H9 (cell line): ENCODE data around the gene SETDB1. TPM values are rescaled to one million over a fixed set of nuclear protein-coding genes. Genes with fewer than 3 reads are reported as not detected.
A peak's percentile ranks its signal among the peaks of the same experiment; 100 is the strongest.

Experiments used
- DNase-seq: peaks from one replicate; pipeline ENCODE4 v3.0.0-alpha.2; 2017
- H2AFZ ChIP-seq: one replicate; pipeline ENCODE4 v1.6.1; 2013; ENCODE audit warnings: mild to moderate bottlenecking, low read length, control low read depth, moderate library complexity
- H2AK5ac ChIP-seq: 2 replicates; pipeline ENCODE4 v1.6.1; 2013; ENCODE audit warnings: low read length, control low read depth, mixed read lengths; ENCODE audit not compliant: insufficient read length
- H2BK120ac ChIP-seq: one replicate; pipeline ENCODE4 v1.6.1; 2013; ENCODE audit warnings: low read depth, mild to moderate bottlenecking, low read length, control low read depth, inconsistent platforms; ENCODE audit not compliant: poor library complexity, severe bottlenecking
- H2BK12ac ChIP-seq: 2 replicates; pipeline ENCODE4 v1.6.1; 2013; ENCODE audit warnings: low read length, control low read depth, mixed read lengths, low read depth; ENCODE audit not compliant: insufficient read length
- H2BK15ac ChIP-seq: 2 replicates; pipeline ENCODE4 v1.6.1; 2013; ENCODE audit warnings: low read depth, low read length, control low read depth
- H2BK20ac ChIP-seq: one replicate; pipeline ENCODE4 v1.6.1; 2013; ENCODE audit warnings: low read depth, mild to moderate bottlenecking, low read length, control low read depth, inconsistent platforms; ENCODE audit not compliant: poor library complexity, severe bottlenecking
- H2BK5ac ChIP-seq: 2 replicates; pipeline ENCODE4 v1.6.1; 2013; ENCODE audit warnings: low read length, control low read depth, mixed read lengths; ENCODE audit not compliant: insufficient read length
- H3K14ac ChIP-seq: 2 replicates; pipeline ENCODE4 v1.6.1; 2013; ENCODE audit warnings: low read length, control low read depth; ENCODE audit not compliant: insufficient read depth
- H3K18ac ChIP-seq: 2 replicates; pipeline ENCODE4 v1.6.1; 2013; ENCODE audit warnings: low read depth, mild to moderate bottlenecking, mixed read lengths, low read length, control low read depth; ENCODE audit not compliant: insufficient read length
- H3K23ac ChIP-seq: 2 replicates; pipeline ENCODE4 v1.6.1; 2013; ENCODE audit warnings: low read length, control low read depth, mixed read lengths, low read depth; ENCODE audit not compliant: insufficient read length
- H3K23me2 ChIP-seq: 2 replicates; pipeline ENCODE4 v1.6.1; 2013; ENCODE audit warnings: low read depth, mild to moderate bottlenecking, mixed read lengths, low read length, control low read depth; ENCODE audit not compliant: insufficient read length, poor library complexity, severe bottlenecking
- H3K27ac ChIP-seq: 2 replicates; pipeline ENCODE4 v1.5.1; 2013; ENCODE audit warnings: low read length, control low read depth, mixed read lengths, low read depth; ENCODE audit not compliant: insufficient read length
- H3K27me3 ChIP-seq: 2 replicates; pipeline ENCODE4 v1.6.1; 2013; ENCODE audit warnings: low read length, control low read depth, inconsistent platforms; ENCODE audit not compliant: insufficient read depth
- H3K4ac ChIP-seq: 2 replicates; pipeline ENCODE4 v1.6.1; 2013; ENCODE audit warnings: low read depth, mild to moderate bottlenecking, control low read depth, inconsistent platforms, low read length, moderate library complexity
- H3K4me1 ChIP-seq: 2 replicates; pipeline ENCODE4 v1.6.1; 2013; ENCODE audit warnings: low read length, control low read depth, inconsistent platforms; ENCODE audit not compliant: insufficient read depth
- H3K4me2 ChIP-seq: 2 replicates; pipeline ENCODE4 v1.6.1; 2013; ENCODE audit warnings: low read length, control low read depth, mixed read lengths; ENCODE audit not compliant: insufficient read length, insufficient read depth
- H3K56ac ChIP-seq: 2 replicates; pipeline ENCODE4 v1.6.1; 2013; ENCODE audit warnings: low read depth, mild to moderate bottlenecking, mixed read lengths, low read length, control low read depth; ENCODE audit not compliant: insufficient read length
- H3K79me1 ChIP-seq: 2 replicates; pipeline ENCODE4 v1.6.1; 2013; ENCODE audit warnings: low read depth, mild to moderate bottlenecking, moderate library complexity, low read length, control low read depth, inconsistent platforms; ENCODE audit not compliant: insufficient read depth, poor library complexity, severe bottlenecking
- H3K79me2 ChIP-seq: 2 replicates; pipeline ENCODE4 v1.6.1; 2013; ENCODE audit warnings: low read length, control low read depth, inconsistent platforms; ENCODE audit not compliant: insufficient read depth
- H3K9ac ChIP-seq: 2 replicates; pipeline ENCODE4 v1.6.1; 2013; ENCODE audit warnings: low read length, control low read depth, mixed read lengths; ENCODE audit not compliant: insufficient read length; ENCODE audit errors: extremely low read depth
- H3K9me3 ChIP-seq: one replicate; pipeline ENCODE4 v1.6.1; 2013; ENCODE audit warnings: low read depth, low read length, inconsistent platforms; ENCODE audit not compliant: control insufficient read depth
- H3T11ph ChIP-seq: one replicate; pipeline ENCODE4 v1.6.1; 2013; ENCODE audit warnings: mild to moderate bottlenecking, low read length, control low read depth, inconsistent platforms
- H4K20me1 ChIP-seq: one replicate; pipeline ENCODE4 v1.6.1; 2013; ENCODE audit not compliant: control insufficient read depth, insufficient read length, insufficient read depth
- H4K5ac ChIP-seq: 2 replicates; pipeline ENCODE4 v1.6.1; 2013; ENCODE audit warnings: low read depth, mild to moderate bottlenecking, mixed read lengths, low read length, control low read depth; ENCODE audit not compliant: insufficient read length
- H4K8ac ChIP-seq: replicated peaks from 2 replicates; pipeline ENCODE4 v1.6.1; 2013; ENCODE audit warnings: low read length, control low read depth, mixed read lengths, low read depth; ENCODE audit not compliant: insufficient read length
- H4K91ac ChIP-seq: 2 replicates; pipeline ENCODE4 v1.6.1; 2013; ENCODE audit warnings: low read depth, mild to moderate bottlenecking, moderate library complexity, mixed read lengths, low read length, control low read depth; ENCODE audit not compliant: insufficient read length
- H3K27ac Mint-ChIP-seq, 3 experiments: 2 replicates in 2 of 3; 3 replicates in 1 of 3; pipeline ENCODE4 v1.8.0; 2020 to 2021; ENCODE audit warnings: mixed read lengths in 3 of 3, mild to moderate bottlenecking in 1 of 3, moderate library complexity in 1 of 3
- H3K27me3 Mint-ChIP-seq: 2 replicates; pipeline ENCODE4 v1.8.0; 2021; ENCODE audit warnings: low read depth, mild to moderate bottlenecking, moderate library complexity, mixed read lengths
- H3K36me3 Mint-ChIP-seq, 3 experiments: 2 replicates in 2 of 3; 3 replicates in 1 of 3; pipeline ENCODE4 v1.8.0; 2020 to 2021; ENCODE audit warnings: low read depth in 3 of 3, mixed read lengths in 3 of 3; ENCODE audit not compliant: insufficient read depth in 1 of 3
- H3K4me1 Mint-ChIP-seq, 2 experiments: 2 replicates each; pipeline ENCODE4 v1.8.0; 2020; ENCODE audit warnings: mixed read lengths in 2 of 2
- H3K4me3 Mint-ChIP-seq, 2 experiments: 2 replicates in 1 of 2; 3 replicates in 1 of 2; pipeline ENCODE4 v1.8.0; 2020 to 2021; ENCODE audit warnings: mild to moderate bottlenecking in 2 of 2, mixed read lengths in 2 of 2, moderate library complexity in 1 of 2
- H3K9me3 Mint-ChIP-seq, 2 experiments: 2 replicates in 1 of 2; 3 replicates in 1 of 2; pipeline ENCODE4 v1.8.0; 2020; ENCODE audit warnings: mild to moderate bottlenecking in 2 of 2, mixed read lengths in 2 of 2, moderate library complexity in 1 of 2
- CTCF ChIP-seq: fragments of 200-600 bp; sonication (generic); conservative IDR thresholded peaks from 3 replicates; pipeline ENCODE4 v1.8.0; 2021; ENCODE audit warnings: antibody characterized with exemption, mild to moderate bottlenecking
- WGBS: extraction: QIAGEN DNeasy Blood & Tissue Kit; methylation state at CpG from one replicate; pipeline ENCODE4 v1.1.7; 2013; ENCODE audit warnings: missing lambda C conversion rate, low lambda C conversion rate, mixed read lengths; ENCODE audit not compliant: insufficient read length; ENCODE audit errors: extremely low coverage; 5-methylcytosine and 5-hydroxymethylcytosine counted together
- total RNA-seq: library from RNA; stranded (reverse); gene quantifications from 2 replicates; pipeline ENCODE4 v1.2.1, GENCODE V29; 2021

The SETDB1 gene
- total RNA-seq, 1 experiment from 2014 or later: 62.1 TPM

GRCh38 chr1:150966011-150966410 lies 39.8 kb downstream of the SETDB1 start:
- no peak overlapping the region for H3K4me3 Mint-ChIP-seq
- Histone ChIP-seq H3K79me2 (peaks cover 8% of the 10 kb centered on the region; the same call in 1 of the 2 replicates), H2BK20ac (no peak overlapping the region), H3K4me1 (no peaks in the 10 kb centered on the region; the same call in 1 of the 2 replicates), H2BK15ac (no peak overlapping the region), H2BK120ac (no peak overlapping the region), H3K14ac (no peak overlapping the region), H3K56ac (no peak overlapping the region), H3T11ph (no peak overlapping the region), H3K23me2 (no peaks in the 10 kb centered on the region), H4K20me1 (no peaks in the 10 kb centered on the region), H3K4ac (no peak overlapping the region), H2BK5ac (no peak overlapping the region), H2AK5ac (no peak overlapping the region), H3K9me3 (no peaks in the 10 kb centered on the region), H3K27ac (no peak overlapping the region), H3K27me3 (no peaks in the 10 kb centered on the region), H3K9ac (no peak overlapping the region), H2AFZ (no peak overlapping the region), H3K79me1 (no peaks in the 10 kb centered on the region), H3K18ac (no peak overlapping the region), H4K91ac (no peak overlapping the region), H4K5ac (no peak overlapping the region), H3K23ac (no peak overlapping the region), H3K4me2 (no peak overlapping the region), H2BK12ac (no peak overlapping the region), H4K8ac (no peak overlapping the region)
- DNase-seq: no peak
- H3K4me1 Mint-ChIP-seq: peaks cover 16 to 18% of the 10 kb centered on the region in 2 experiments
- no peak for TF ChIP-seq CTCF
- H3K27ac Mint-ChIP-seq: peak overlapping the region in 1 of 3 experiments; percentile 74; a peak in 3 of 7 replicates
- no peaks in the 10 kb centered on the region; the same call in none of the 2 replicates for H3K27me3 Mint-ChIP-seq
- H3K36me3 Mint-ChIP-seq: peaks cover 57 to 79% (median 79%) of the 10 kb centered on the region in 3 experiments
- no peaks in the 10 kb centered on the region for H3K9me3 Mint-ChIP-seq
- WGBS: no CpG with 5 or more reads among the region's 6 CpGs
